Lower lobe of right lung (tissue), 2 donors: ENCODE data around the gene AIFM1. TPM values are rescaled to one million over a fixed set of nuclear protein-coding genes. Genes with fewer than 3 reads are reported as not detected.

ENCODE experiments used
- ATAC-seq, 2 donors: fragments of 200-7000 bp; cut with Tn5 transposase; one replicate each; pipeline ENCODE4 v1.9.1; 2020 to 2022; ENCODE audit warnings: mild to moderate bottlenecking in 2 of 2, moderate library complexity in 2 of 2
- DNase-seq: peaks from one replicate; pipeline ENCODE4 v3.0.0-alpha.2; 2020
- H3K27ac ChIP-seq: fragments of 200-600 bp; one replicate; pipeline ENCODE4 v1.8.0; 2022
- H3K27me3 ChIP-seq: fragments of 200-600 bp; one replicate; pipeline ENCODE4 v1.8.0; 2022; ENCODE audit warnings: low read depth
- H3K36me3 ChIP-seq: fragments of 200-600 bp; one replicate; pipeline ENCODE4 v1.8.0; 2022; ENCODE audit warnings: mild to moderate bottlenecking
- H3K4me1 ChIP-seq: fragments of 200-600 bp; one replicate; pipeline ENCODE4 v1.8.0; 2022
- H3K4me3 ChIP-seq: fragments of 200-600 bp; one replicate; pipeline ENCODE4 v1.8.0; 2022; ENCODE audit warnings: mild to moderate bottlenecking
- H3K9me3 ChIP-seq: fragments of 200-600 bp; one replicate; pipeline ENCODE4 v1.8.0; 2022
- CTCF ChIP-seq: fragments of 200-600 bp; IDR thresholded peaks from one replicate; pipeline ENCODE4 v1.8.0; 2022; ENCODE audit warnings: antibody characterized with exemption, mild to moderate bottlenecking
- intact Hi-C: fragments of 100-400 bp; cut with DNase I; formaldehyde crosslinking; loops from one replicate; pipeline ENCODE4 v1.11.0; 2022
- long read RNA-seq: library from polyadenylated mRNA; unstranded; transcript quantifications from one replicate; pipeline ENCODE4 v2.0.0, GENCODE V29; 2021
- total RNA-seq: library from RNA; stranded (reverse); fragmentation: NEBNext Ultra II Directional; extraction: Animal tissue kit (Norgen Biotek cat#: 25700); gene quantifications from one replicate; pipeline ENCODE4 v1.2.1, GENCODE V29; 2021
- donor health status: DM: no; HTN: yes; CAD: no; lungs with severe emphysema.

Gene AIFM1
- 23.1 TPM for total RNA-seq
- long read RNA-seq, transcript AIFM1-201 (16 exons, 2,260 nt) = major isoform, 62 of 73 reads
- long read RNA-seq, partial matches to known transcripts = 7 of 73 reads
- long read RNA-seq, other reads (novel, unspliced or antisense) = 4 of 73 reads

GRCh38 chrX:130165703-130166502 is at the start of gene AIFM1:
AIFM1 (minus strand) TSS chrX:130165841; CDS start chrX:130165656, 185 bp downstream.
- peak within 1 kb of the TSS; percentile 71 for H3K4me3 ChIP-seq
- peaks cover 15% of the 10 kb centered on the region for H3K4me1 ChIP-seq
- ATAC-seq (peak; percentile 98 to 99), DNase-seq (peak; percentile 94)
- no peaks in the 10 kb centered on the region for H3K9me3 ChIP-seq
- peak within 1 kb of the TSS; percentile 85 for H3K27ac ChIP-seq
- TF ChIP-seq CTCF = no peak
- H3K27me3 ChIP-seq = no peaks in the 10 kb centered on the region
- H3K36me3 ChIP-seq = no peaks in the 10 kb centered on the region
- intact Hi-C loops = no loop called here

DNA sequence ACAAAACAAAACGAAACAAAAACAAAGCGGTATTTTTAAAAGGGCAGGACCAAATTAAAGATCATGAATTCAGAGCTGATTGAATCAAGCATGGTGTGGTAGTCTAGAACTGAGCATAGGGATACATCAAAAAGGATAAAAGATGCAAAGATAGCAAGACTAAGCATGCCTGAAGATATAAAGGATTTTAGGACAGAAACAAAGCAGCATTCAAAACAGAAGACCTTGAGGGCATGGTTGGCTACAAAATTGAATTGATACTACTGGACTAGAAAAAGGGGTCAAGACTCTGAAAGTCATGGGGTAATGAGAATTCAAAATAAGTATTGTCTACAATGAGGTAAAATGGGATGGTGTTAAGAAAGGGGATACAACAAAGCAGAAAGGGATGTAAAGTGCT is 47.7 kb upstream of the AIFM1 start:
- Histone ChIP-seq H3K27ac (no peak overlapping the region), H3K27me3 (no peaks in the 10 kb centered on the region), H3K4me3 (no peak overlapping the region), H3K36me3 (peaks cover 30% of the 10 kb centered on the region), H3K9me3 (no peaks in the 10 kb centered on the region), H3K4me1 (no peaks in the 10 kb centered on the region)
- intact Hi-C loops = no loop called here
- no peak for TF ChIP-seq CTCF
- no peak for DNase-seq
- ATAC-seq = no peak

DNA sequence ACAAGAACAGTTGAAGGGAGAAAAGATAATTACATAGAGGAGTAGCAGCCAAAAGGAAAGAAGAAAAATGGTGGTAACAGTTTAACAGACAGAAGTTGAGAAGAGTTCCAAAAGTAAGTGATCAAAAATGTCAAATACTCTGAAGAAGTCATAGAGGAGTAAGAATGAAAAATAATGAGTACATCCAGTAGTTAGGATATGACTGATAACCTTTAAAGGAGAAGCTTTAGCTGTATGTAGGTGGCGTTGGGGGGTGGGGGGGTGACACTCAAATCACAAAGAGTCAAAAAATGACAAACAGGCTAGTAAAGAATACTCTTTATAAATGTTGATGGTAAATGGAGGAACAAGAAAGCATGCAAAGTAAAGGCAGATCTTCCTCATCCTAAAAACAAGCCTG is 46.7 kb upstream of the AIFM1 start:
- no peaks in the 10 kb centered on the region for H3K27me3 ChIP-seq
- DNase-seq (no peak), ATAC-seq (no peak)
- no peak overlapping the region for H3K4me3 ChIP-seq
- no peaks in the 10 kb centered on the region for H3K9me3 ChIP-seq
- H3K36me3 ChIP-seq = peaks cover 30% of the 10 kb centered on the region
- H3K4me1 ChIP-seq = no peaks in the 10 kb centered on the region
- intact Hi-C loops = no loop called here
- TF ChIP-seq CTCF = no peak
- no peak overlapping the region for H3K27ac ChIP-seq

- no peak for TF ChIP-seq CTCF
- no peak for DNase-seq
- H3K4me1 ChIP-seq = no peaks in the 10 kb centered on the region
- no peak overlapping the region for H3K27ac ChIP-seq
- H3K4me3 ChIP-seq = no peak overlapping the region
- intact Hi-C loops = no loop called here
- H3K27me3 ChIP-seq = no peaks in the 10 kb centered on the region
- no peak for ATAC-seq
- H3K9me3 ChIP-seq = no peaks in the 10 kb centered on the region
- H3K36me3 ChIP-seq = peaks cover 30% of the 10 kb centered on the region
These were observed 46.0 kb upstream of the AIFM1 start for GRCh38 chrX:130211415-130212186.

GRCh38 chrX:130204647-130205046 is 39.0 kb upstream of the AIFM1 start:
- ATAC-seq (no peak), DNase-seq (no peak)
- no peaks in the 10 kb centered on the region for H3K9me3 ChIP-seq
- H3K4me1 ChIP-seq = no peaks in the 10 kb centered on the region
- H3K27ac ChIP-seq = no peak overlapping the region
- no peak overlapping the region for H3K4me3 ChIP-seq
- peaks cover under 1% of the 10 kb centered on the region for H3K36me3 ChIP-seq
- H3K27me3 ChIP-seq = no peaks in the 10 kb centered on the region
- intact Hi-C loops = no loop called here
- TF ChIP-seq CTCF = no peak
